Astrocyte (in vitro differentiated cells and primary cell): ENCODE results near the gene FBLN2.

Experiments used
- CTCF ChIP-seq: IDR thresholded peaks from 2 replicates; pipeline ENCODE4 v1.5.1; 2011; ENCODE audit warnings: low read depth, mild to moderate bottlenecking, inconsistent platforms, low read length, moderate library complexity; ENCODE audit not compliant: insufficient read depth
- EZH2 ChIP-seq: IDR thresholded peaks from 2 replicates; pipeline ENCODE4 v1.6.1; 2012; ENCODE audit warnings: mild to moderate bottlenecking, low read length, inconsistent platforms; ENCODE audit not compliant: insufficient read depth

- TF ChIP-seq CTCF (no peak), EZH2 (no peak)
Measured at GRCh38 chr3:13668136-13668535, 119.2 kb downstream of the FBLN2 start.
